Stimulated activated CD8-positive, alpha-beta memory T cell treated with anti-CD3 and anti-CD28 coated beads, Interleukin-15, amount 100 ng/mL, for 24 hours (primary cell): Measurements from ENCODE around the gene SALL2.
A peak's percentile ranks its signal among the peaks of the same experiment; 100 is the strongest.

Source experiments
- DNase-seq: peaks from one replicate; pipeline ENCODE4 v3.0.0-alpha.2; 2020; ENCODE audit warnings: low read depth

Gene SALL2

DNA sequence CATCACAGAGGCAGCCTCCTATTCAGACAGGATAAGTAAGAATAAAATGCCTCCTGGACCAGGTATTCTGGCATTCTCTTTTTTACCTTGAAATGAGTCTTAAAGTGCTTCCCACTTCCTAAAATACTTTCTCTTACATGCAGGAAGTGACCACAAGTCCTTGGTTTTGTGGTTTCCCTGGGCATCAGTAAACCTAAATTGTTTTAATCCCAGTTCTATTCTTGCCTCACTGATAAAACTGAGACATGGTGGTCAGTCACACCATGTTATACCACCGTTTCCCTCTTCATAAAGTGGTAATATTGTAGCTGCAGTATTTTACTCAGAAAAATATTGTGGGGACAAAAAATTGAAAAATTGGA lies 1.2 kb upstream of the SALL2 start:
- DNase-seq, result no peak

DNA sequence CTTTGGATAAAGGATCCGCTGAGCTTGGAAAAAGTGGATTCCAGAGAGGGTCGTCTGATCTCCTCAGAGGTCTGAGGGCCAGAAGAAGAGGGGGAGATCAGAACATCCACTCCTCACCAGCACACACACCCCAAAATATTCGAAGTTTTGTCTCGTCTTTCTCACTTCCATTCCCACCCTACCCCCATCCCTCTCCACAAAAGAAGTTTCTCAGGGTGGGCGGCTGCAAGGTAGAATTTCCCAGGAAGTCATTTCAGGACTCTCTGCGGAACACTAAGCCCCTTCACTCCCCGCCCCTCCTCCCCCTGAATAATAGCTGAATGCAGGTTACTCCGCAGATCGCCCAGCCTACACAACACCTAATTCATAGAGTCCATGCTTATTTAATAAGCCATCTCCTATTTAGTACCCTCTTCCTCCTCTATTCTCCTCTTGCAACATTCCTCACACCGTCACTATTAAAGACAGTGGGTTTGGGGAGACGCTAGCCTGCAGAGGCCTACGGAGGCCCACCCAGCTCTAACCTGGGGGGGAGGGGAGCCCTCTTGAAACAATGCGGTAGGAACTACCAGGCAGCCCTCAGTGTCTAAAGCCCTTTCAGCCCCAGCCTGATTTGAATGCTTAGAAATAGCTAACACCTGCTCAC lies 649 bp upstream of the SALL2 start:
- DNase-seq, result no peak

DNA sequence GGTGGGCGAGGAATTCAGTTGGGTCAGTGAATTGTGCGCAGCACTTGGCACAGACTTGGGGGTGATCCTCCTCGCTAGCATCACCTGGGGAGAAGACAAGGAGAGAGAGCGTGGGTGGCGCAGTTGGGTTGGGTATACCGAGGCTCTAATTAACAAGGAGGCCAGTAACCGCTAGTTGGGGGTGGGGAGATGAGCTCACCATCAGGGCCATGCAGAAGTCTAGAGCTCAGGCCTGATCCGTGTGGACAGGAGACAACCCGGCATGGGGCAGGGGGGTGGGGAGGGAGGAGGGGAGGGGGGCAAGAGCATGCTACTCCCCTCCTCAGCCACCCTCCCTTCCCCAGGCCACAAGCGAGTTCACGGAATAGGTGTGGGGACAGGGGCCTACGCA lies 580 bp downstream of the SALL2 start:
- no peak for DNase-seq

DNA sequence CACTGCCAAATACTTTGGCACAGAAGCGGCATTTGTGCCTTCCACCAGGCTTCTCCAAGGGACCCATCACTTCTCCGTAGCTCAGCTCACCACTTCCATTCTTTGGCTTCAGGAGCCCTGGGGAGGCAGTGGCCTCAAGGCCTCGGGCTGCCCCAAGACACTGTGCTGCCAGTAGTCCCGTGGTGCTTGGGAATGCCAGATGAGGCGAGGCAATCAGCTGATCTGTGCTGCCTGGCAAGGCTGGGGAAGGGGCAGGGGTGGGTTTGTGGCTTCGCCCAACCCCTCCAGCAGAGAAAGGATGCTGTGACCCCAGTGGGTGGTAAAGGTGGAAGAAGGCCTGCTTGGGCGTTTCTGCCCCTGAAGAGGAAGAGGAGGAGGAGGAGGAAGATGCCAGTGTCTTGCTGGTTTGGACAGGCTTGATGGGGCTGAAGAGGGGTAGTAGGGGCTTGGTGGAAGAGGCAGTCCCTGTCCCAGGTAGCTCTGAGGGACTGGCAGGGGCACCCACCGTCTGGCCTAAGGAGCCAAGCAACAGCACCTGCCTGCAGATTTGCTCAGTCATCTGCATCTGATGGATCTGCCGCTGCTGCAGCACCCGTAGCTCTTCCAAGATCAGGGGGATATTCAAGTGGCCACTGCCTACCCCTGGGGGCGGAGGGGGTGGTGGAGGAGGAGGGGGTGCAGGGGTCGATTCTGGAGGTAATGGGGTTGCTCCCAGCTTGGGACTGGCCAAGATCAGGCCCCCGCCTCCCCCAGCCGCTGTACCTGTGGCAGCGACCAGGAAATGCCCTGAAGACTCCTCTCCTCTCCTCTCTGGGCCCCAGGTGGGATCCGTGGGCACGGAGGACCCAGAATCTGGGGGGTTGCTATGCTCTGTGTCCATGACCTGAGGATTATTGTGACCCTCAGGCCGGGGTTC lies 1.3 kb downstream of the SALL2 start:
- DNase-seq, result no peak

DNA sequence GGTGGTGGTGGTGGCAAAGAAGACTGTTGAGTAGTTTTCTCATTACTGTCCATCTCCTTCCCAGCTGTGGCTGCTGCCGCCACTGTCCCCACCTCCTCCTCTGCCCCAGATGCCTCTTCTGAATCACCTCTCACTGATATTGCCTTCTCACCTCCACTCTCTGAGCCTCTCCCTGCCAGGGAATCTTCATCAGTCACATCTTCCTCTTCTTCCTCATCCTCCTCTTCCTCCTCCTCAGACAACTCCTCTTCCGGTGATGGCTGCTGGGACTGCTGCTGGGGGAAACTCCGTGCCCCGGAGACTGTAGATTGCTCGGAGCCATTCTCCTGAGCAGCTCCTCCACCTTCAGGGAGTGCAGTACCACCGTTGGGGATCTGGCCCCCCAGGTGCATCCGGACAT lies 2.9 kb downstream of the SALL2 start:
- no peak for DNase-seq

DNA sequence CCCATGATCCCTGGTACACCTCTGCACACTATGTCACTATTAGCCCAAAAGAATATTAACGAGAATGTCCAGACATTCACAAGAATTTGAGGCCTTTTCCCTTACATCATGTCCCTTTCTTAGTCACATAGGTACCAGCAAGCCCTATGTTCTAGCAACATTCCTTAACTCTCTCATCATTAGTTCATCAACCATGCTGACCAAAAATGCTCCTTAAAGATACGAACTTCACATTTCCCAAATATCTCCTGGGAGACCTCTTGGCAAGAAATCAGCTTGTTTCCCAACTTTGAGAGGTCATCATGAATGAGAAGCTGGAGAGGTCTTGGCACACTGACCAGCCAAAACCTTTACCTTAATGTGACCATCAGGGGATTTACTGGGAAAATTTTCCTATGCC lies 4.6 kb downstream of the SALL2 start:
- DNase-seq, result no peak

DNA sequence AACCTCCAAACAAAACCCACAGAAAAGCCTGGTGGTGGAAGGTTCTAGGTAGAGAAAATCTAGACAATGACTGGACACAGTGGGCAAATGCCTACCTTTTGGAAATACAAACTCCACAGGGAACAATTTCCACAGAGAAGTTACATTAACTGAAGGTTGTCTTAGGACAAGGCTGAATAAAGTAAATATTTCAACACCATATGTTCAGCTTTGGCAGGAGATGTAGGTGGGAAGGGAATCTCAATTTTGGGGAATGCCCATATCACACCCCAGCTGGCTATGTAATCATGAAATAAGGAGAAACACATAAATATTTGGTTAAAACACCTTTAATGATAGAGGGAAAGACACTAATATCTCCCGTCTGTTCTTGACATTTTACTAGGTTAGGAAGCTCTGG lies 5.4 kb downstream of the SALL2 start:
- no peak for DNase-seq

DNA sequence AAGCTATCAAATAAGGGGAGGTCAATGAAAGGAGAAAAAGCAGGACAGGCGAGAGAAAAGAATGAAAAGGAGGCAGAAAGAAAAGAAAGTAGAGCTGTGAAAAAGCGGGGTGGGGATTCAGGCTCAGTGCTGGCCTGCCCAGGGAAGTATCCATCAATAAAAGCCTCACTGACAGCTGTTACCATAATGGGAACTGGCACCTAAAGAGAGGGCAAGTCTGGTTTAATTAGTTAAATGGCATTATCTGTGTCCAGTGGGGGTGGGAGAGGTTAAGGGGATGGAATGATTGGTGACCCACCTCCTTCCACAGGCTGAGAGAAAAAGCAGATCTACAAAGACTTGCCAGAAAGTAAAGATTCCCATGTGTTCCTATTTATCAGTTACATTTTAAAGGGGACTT lies 7.4 kb downstream of the SALL2 start:
- DNase-seq, result no peak

DNA sequence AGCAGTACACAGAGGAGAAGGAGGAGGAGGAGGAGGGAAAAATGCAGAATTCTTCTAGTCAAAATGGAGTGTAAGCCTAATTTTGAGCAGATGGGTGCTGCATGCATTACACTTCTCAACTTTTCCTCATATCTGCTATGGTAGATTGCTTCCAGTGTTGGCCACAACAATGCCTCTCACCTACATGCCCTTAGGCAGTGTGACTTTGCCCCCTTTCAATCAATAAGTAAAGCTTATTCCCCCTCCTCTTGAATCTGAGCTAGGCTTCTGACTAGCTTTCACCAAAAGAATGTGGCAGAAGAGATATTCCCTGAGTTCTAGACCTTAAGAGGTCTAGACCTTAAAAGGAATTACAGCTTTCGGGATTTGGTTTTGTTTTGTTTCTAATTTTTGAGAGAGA lies 11.8 kb downstream of the SALL2 start:
- DNase-seq, result no peak

DNA sequence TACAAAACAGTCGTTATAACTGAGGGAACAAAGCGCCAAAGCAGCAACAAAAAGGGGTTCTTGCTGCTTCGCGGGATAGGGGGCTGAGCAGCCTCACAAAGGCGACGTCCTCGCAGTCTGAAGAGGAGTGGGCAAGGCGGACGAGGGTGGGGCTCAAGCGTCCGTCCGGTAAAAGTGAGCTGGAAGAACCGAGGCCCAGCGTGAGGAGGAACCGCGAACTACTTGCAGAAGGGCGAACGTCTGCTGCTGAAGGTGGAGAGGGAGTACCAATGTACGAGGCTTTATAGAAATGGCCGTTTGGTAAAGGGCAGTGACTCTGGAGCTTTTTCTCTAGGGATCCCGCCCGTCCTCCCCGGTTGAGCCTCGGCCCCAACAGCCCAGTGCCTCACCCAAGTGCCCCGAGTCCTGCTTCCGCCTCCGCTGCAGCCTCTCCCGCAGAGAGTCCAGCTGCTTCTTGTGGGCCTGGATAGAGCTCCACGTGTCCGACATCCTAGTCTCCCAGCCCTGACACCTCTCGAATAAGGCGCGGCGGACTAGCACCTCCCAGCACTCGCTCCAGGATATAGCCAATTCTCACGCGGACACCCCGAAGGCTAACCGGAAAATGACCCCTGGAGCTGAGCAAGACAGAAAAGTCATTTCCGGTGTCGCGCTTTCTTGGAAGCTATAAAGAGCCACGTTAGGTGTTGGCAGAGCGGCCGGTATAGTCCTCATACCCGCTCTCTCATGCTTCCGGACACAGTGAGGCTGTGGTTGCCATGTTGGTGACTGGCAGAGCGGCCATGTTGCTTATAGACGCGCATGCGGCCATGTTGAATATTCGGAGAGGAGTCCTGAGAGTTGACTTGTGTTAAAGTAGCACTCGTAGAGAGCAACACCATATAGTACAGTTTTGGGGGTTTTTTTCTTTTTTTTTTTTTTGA lies 15.2 kb downstream of the SALL2 start, which contains the start of gene METTL3:
TSS of gene METTL3 (minus strand) at position 606 of the 923 bp plus-strand sequence. CDS start at position 489, 117 bp downstream.
- peak; percentile 65 for DNase-seq

DNA sequence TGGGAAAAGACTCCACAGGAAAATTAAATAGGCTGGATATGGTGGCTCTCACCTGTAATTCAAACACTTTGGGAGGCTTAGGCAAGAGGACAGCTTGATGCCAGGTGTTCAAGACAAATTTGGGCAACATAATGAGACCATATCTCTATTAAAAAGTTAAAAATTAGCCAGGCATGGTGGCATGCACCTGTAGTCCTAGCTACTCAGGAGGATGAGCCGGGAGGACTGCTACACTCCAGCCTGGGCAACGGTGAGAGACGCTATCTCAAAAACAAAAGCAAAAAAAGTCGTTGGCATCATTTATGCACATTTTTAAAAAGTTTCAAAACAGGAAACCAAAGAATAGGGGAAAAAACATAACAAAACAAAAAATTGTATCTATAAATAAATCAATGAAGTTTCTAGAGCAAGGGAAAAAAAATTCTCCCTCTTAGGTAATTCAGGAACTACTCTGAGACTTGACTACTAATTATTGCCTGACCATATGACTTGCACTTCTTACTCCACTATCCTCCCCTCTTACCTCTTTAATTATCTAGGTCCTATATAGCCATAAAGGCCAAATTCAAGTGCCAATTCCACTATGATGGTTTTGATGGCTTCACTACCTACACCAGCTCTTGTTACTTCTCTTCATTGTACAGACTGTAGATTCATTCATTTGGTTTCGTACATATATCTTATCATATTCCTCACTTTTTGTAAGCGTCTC lies 16.6 kb downstream of the SALL2 start:
- no peak for DNase-seq

DNA sequence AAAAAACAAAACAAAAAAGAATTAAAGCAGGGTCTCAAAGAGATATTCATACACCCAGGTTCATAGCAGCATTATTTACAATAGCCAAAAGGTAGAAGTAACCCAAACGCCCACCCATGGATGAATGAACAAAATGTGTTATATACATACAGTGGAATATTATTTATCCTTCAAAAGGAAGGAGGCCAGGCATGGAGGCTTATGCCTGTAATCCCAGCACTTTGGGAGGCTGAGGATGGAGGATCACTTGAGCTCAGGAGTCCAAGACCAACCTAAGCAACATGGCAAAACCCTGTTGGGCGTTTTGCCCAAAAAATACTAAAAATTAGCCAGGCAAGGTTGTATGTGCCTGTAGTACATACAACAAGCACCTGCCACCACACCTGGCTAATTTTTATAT lies 19.6 kb downstream of the SALL2 start:
- no peak for DNase-seq

DNA sequence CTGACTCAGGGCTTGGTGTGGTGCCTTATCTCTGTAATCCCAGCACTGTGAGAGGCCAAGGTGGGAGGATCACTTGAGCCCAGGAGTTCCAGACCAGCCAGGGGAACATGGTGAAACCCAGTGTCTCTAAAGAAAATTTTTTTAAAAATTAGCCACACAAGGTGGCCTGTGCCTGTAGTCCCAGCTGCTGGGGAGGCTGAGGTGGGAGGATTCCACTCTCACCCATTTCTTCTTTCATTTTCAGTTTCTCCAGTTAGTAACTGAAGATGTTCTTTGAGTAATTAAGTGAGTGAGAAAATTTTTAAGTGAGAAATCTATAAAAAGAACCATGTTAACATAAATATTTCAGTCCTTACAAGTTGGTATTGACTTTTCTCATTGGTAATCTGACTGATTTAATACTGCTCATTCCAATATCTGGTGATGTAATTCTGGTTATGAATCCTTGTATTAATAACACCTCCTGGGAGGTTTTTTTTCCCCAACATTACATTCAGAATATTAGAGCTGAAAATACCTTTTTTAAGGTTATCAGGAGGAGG lies 21.1 kb downstream of the SALL2 start:
- no peak for DNase-seq

DNA sequence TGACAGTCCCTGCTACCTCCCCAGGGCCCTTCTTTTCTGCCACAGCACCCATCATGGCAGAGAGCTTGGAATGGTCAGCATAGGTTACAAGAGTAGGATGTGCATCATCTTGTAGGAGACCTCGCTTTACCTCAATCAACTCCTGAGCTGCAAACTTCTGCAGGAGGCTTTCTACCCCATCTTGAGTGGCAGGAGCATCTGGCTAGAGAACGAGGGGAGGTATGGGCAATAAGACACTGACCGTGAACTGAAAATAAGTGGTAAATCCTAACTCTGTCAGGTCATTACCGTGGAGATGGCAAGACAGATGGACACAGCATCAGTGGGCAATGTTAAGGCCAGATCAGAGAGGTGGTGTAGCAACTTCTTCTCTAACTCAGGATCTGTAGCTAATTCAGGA lies 22.8 kb downstream of the SALL2 start:
- DNase-seq, result no peak

DNA sequence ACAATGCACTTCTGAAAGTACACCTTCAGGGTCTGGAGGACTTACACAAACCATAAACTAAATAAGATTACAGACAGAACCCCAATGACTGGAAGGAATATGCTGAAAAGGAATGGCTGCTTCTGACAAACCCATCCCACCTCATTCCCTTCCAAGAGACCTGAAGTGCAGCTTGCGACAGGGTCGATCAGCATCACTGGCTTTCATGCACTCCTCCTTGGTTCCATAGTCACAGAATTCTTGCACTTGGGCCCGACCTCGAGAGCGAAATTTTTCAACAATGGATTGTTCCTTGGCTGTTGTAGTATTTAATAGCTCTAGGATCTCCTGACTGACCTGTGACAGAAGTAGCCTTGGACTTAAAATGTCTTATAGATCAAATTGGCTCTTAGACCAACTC lies 24.6 kb downstream of the SALL2 start:
- no peak for DNase-seq

DNA sequence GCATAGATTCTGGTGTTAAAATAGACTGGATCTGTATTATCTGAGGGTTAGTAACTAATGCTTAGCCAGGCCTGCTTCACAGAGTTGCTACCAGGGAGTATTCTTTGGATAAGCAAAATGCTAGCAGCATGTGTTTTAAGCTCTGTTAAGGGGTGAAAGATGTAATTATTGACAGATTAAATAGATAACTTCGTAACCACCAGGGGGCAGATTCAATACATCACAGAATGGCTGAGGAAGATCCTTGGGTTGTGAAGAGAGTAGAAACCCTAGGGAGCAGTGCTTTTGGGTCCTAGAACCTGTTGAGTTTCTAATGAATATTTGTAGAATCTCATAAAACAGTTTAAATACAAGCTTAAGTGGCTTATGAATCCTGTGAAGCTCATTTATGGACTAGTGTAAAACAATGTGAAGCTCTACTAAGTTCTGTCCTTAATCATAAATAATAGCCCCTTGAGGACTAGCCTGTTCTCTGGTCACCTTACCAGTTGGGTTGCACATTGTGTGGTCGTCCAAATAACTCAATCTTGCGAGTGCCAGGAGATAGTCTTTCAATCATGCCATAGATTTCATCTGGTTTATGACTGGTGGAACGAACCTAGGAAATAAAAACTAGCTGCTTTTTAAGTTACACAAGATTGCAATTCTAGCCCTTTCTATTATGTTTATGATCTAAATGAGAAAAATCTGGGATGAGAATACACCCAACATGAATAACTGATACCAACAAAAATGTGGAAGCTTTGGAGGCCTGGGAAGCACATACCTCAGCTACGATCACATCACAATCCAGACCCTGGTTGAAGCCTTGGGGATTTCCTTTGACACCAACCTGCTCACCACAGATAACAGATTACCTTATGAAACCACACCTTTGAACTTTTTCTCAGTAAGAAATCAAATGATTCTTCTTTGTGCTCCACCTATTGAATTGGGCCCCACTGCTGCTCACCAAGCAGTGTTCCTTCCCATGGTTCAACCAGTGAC lies 27.3 kb downstream of the SALL2 start:
- DNase-seq, result no peak

DNA sequence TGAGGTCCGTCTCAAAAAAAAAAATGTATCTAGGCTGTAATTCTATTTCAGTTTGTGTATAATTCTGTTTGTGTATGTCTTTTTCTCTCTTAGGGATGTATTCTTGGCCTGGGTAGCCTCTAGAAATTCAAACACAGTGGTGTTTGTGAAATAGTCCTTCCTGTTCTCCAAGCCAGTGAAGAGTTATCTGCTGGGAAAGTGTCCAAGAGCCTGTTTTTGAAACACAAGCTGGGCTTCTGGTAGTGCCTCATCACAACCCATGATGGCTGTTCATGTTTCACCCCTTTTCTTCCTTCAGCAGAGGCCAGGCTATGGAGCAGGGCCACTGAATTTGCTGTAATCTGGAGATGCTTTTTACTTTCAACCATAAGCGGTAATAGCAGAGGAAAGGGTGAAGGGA lies 29.7 kb downstream of the SALL2 start:
- DNase-seq, result no peak

DNA sequence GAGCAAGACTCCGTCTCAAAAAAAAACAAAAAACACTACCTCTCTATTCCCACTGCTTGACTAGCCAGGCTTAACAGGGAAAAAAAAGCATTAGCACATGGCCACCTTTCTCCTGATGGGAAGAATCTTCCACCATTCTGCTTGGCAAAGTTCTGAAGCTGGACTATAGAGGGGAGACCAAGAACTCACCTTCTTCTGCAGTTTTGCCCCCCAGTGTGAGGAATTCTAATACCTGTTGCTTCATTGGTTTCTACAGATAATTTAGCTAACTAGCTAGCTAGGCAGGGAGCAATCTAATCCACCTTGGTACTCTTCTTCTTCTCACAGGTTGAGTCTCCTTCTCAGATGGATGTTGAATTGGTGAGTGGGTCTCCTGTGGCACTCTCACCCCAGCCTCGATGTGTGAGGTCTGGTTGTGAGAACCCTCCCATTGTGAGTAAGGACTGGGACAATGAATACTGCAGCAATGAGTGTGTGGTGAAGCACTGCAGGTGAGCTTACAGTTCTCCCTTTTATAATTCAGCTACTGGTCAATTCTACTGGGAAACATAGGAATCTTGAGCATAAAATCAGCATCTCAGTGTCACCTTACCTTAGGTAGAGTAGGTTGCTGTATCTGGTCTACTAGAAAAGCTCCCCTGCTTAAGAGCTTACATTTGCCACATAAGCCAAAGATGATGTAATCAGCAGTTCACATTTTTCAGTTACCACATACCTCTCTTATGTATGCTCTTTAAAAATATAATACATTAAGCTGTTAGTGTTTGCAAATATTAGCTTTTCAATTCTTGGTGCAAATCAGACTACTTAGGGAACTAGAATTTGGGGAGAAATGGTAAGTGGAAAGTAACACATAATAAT lies 31.0 kb downstream of the SALL2 start:
- no peak for DNase-seq

DNA sequence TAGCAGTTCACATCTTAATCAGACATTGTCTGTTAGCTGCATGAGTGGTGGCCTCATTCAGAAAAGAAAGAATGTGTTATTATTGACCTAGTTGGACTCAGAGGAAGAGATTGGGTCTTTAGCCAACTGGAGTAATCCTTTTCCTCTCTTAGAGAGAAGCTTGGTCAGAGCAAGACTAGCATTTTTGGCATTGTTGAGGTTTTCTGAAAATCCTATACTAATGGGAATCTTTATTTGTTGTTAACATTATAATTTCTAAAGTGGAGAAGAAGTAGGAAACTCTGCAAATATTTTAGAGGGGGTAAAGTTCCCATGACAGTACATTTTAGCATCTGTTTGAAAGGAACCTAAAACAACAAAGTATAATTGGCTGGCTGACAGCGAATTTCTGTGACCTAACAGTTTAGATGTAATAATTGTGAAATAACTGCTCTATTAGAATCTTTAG lies 39.5 kb downstream of the SALL2 start:
- DNase-seq, result no peak
